ENCODE results near the gene EYS.

EYS gene

DNA sequence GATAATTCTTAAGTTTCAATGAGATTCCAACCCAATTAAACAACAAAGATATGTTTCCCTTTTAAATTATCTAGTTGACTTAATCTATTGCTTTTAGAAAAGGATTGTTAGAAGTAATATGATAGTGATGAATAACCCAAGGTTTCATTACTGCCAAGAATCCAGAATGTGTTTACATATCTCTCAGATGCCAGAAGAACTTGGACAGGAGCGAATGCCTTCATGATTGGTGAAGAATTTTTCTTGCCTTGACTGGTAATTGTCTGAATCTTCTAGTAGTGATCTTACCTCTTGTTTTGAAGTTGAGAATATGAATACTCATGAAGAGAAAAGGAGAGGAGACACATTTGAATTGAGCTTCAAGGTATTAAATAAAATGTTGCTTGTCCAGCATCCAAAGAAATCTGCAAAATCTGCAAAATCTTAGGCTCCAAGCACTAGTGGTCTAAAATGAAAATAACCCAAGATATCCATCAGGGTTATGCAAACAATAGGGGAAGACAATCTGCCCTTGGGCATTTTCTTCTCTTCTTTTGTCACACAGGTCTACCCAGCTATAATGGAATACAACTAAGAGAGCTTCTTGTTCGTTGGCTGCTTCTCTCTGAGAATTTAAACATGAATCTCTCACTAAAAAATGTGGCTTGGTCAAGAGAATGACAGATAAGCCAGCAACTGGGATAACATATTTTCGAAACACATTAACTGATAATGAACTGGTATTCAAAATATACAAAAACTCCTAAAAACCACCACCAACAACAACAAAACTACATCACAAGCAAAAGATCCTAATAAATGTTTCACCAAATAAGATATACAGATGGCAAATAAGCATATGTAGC lies 928.9 kb downstream of the EYS start:
- no peak for TF ChIP-seq CTCF (IDR thresholded peaks at IDR 0.05)

- TF ChIP-seq CTCF (IDR thresholded peaks at IDR 0.05) = no peak
These were observed 930.7 kb downstream of the EYS start for GRCh38 chr6:64776359-64776758.

GRCh38 chr6:64774881-64775280 lies 932.1 kb downstream of the EYS start:
- TF ChIP-seq CTCF (IDR thresholded peaks at IDR 0.05) = no peak

DNA sequence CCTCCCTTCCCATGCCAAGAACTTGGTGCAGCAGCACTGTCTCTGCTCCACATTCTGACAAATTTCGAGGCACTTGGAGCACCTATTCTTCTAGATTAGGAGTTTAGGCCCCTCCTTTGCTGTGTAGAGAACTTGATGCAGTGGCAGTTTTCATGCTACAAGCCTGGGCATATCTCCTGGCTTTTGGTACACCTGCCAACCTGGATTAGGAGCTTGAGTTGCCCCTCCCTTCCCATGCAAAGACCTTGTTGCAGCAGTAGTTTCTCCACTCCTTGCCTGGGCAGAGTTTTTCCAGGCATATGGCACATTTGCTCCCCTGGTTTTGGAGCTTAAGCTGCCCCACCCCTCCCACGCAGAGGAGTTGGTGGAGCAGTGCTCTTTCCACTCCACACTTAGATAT lies 956.1 kb downstream of the EYS start:
- TF ChIP-seq CTCF (IDR thresholded peaks at IDR 0.05) = no peak

DNA sequence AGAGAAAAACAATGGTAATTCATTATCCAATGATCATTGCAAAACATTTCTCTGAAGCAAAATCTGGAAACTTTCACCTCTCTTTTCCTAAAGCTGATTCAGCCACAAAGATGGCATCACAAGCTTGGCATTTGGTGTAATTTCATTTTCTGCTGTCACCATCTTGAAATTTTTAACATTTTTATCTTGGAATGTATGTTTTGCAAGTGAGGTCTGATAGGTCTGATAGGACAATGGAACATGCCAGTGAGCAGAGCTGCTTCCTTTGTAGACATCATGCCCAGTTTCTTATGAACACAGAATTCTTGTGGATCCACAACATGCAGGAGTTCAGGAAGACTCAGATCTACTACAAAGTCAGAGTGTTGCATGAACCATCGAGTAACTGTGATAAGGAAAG lies 969.6 kb downstream of the EYS start:
- no peak for TF ChIP-seq CTCF (IDR thresholded peaks at IDR 0.05)

GRCh38 chr6:64736421-64736950 lies 970.5 kb downstream of the EYS start:
- no peak for TF ChIP-seq CTCF (IDR thresholded peaks at IDR 0.05)

DNA sequence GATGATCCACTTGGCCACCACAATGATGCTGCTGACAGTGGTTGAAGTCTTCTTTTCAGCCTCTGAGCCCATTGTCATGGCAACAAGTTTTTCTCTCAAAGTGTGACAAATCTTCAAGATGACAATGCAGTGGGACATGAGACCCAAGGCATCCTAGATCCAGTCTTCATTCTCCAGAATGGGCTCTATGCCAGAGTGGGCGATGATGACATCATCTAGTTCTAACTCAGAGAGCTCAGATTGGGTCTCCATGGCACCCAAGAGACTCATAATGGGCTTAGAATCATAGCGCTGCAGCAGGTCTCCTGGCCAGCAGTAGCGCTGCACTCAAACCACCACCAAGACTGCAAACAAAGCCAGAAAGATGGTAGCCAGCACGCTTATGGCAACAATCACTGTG lies 973.6 kb downstream of the EYS start:
- TF ChIP-seq CTCF (IDR thresholded peaks at IDR 0.05) = no peak

Data from LNCAP (cell line).